GM23248 (cell line): ENCODE measurements around the gene ATP10D.

Experiments
- EZH2 ChIP-seq: fragments of 200-600 bp; sonication (generic); IDR thresholded peaks from 2 replicates; pipeline ENCODE4 v1.6.1; 2018; ENCODE audit warnings: antibody characterized with exemption, mild to moderate bottlenecking; ENCODE audit not compliant: insufficient read depth, poor library complexity, severe bottlenecking
- EZH2phosphoT487 ChIP-seq: fragments of 200-600 bp; sonication (generic); IDR thresholded peaks from 2 replicates; pipeline ENCODE4 v1.6.1; 2018; ENCODE audit warnings: antibody characterized with exemption, moderate library complexity, mild to moderate bottlenecking, low read depth; ENCODE audit not compliant: insufficient read depth

- TF ChIP-seq EZH2: no peak
- no peak for TF ChIP-seq EZH2phosphoT487
Measured at GRCh38 chr4:47567511-47567910, 82.4 kb downstream of the ATP10D start.
